ENCODE measurements around the gene CES5A.
"Not testable (repeated sequence)": the region's sequence is repeated elsewhere in the genome, so short reads cannot be mapped to it uniquely, and the experiment has no call there.

GRCh38 chr16:55857650-55858049 lies 17.5 kb downstream of the CES5A start:
- not testable (repeated sequence) for TF ChIP-seq CTCF, EP300, POLR2A (IDR thresholded peaks at IDR 0.05)
